Pulmonary artery endothelial cell (primary cell): ENCODE measurements around the gene SCLT1. TPM values are rescaled to one million over a fixed set of nuclear protein-coding genes. Genes with fewer than 3 reads are reported as not detected.
"Not testable (repeated sequence)": the region's sequence is repeated elsewhere in the genome, so short reads cannot be mapped to it uniquely, and the experiment has no call there.

ENCODE experiments used
- DNase-seq: peaks from one replicate; pipeline ENCODE4 v3.0.0-alpha.2; 2011; ENCODE audit warnings: low read depth, low spot score
- total RNA-seq: library from RNA; depleted of rRNA; stranded (reverse); fragments of >200 nt; gene quantifications from 2 replicates; pipeline ENCODE4 v1.2.3, GENCODE V29; 2014

SCLT1 gene
- total RNA-seq, result 12.0 and 16.2 TPM in 2 replicates

DNA sequence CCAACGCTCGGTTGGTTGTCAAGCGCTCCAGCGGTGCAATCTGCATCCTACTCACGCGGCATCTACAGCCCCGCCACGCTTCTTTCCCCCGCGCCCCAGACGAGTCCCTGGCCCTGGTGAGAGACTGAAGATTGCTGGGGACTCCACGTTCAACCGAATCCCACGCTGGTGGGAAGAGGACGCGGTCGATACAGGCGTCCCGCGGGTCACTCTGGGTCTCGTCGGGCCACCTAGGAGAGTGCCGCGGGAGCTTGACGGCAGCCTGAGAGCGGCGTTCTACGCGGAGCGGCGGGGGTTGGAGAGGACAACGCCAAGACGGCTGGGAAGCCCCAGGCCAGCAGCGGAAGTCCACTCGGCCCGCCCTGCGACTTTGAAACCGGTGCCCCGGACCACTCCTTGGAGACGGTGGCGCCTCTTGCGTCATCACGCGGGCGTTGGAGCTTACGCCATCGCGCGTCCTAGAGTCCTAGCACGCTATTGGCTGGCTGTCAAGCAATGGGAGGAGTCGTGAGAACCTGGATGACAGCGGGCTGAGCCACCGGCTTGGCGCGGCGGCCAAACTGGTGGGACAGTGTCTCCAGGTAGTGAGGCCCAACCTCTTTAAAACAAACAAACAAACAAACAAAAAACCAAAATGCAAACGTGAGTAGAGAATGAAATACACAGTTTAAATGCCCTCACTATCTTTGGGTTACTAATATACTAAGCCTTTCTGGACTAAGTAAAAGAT lies at the start of gene SCLT1:
SCLT1 (minus strand) TSS at position 349 of the 730 bp plus-strand sequence. CDS start 436 bp downstream, outside the sequence.
- peak; percentile 96 for DNase-seq

DNA sequence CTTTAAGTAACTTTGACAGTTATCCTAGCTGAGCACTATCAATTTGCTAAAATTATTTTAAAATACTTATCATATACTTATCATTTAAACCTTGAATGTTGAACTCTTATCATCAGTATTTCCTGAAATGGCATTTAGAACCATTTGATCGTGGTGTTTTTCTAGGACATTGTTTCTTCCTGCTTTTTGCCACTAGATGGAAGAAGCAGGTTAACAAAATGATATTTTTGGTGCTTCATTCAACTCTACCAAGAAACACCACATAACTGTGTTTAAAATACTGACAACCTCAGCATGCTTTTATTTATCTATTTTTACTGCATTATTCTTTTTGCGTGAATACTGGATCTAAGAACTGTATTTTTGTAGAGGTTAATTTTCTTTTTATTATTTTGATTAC lies 47.2 kb upstream of the SCLT1 start:
- no peak for DNase-seq

DNA sequence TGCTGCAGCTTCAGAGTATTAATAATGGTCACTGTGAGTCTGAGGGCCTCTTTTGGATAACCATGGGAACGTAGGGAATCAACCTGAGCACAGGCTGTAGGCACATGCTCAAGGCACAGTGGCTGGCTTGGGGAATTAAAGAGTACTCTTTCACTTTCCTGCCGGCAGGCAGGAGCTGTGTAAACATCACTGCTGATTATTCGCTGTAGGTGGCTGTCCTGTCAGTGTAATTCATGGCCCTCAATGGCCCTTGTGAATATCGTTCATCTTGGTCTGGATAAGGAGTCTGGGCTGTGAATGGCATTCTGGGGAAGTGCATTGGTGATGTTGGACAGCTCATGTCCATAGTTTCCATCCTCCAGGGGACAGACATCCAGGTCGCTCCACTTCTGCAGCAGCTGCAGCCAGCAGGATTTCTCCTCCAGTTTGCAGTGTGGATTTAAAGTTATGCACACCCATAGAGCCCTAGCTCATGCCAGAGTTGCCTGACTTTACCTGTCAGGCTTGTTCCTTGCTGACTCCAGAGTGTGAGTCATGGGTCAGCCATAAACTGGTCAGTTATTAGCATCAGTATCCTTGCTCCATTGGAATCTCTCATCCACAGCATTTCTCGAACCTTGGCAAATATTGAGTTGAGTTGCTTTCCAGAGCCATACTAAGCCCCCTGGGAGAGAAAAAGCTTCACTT lies 45.6 kb upstream of the SCLT1 start:
- no peak for DNase-seq

DNA sequence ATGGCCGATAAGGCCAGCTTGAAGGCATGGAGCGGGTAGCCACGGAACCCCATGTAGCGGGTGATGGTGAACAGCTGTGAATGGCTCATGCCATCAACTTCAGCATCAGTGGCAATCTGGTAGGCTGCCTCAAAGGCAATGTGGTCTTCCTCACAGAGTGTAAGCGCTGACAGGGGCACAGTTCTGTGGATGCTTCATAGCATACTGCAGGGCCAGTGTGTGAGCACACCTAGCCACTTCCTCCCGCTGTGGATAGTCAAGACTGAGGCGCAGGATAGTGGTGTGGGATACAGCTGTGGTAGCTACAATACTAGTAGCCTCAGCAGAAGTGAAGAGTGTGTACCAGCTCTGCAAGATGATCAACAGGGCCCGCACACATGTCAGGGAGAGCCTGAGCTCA lies 43.1 kb upstream of the SCLT1 start:
- no peak for DNase-seq

- DNase-seq, result no peak
Observed at GRCh38 chr4:129131343-129131742, 38.0 kb upstream of the SCLT1 start.

GRCh38 chr4:129129143-129129542 lies 35.8 kb upstream of the SCLT1 start:
- DNase-seq, result no peak

GRCh38 chr4:129126614-129127013 lies 33.3 kb upstream of the SCLT1 start:
- DNase-seq, result not testable (repeated sequence)

GRCh38 chr4:129117705-129118104 lies 24.4 kb upstream of the SCLT1 start:
- DNase-seq, result no peak

DNA sequence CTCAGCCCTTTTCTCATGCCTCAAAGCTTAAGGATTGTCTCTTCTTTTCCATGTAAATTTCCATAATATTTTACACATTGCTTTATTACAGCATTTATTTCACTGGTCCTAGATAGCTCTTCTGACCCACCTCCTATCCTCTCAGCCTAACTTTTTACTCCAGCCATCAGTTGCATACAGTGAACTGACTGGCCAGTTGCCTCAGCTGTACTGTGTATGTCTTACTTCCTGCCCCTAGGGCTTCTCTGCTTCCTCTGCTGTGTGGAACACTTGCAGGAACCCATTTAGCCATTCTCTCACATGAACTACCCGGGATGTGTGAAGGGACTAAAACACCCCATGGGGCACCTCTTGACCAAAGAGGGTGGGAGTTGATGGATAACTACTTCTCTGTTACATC lies 20.6 kb upstream of the SCLT1 start:
- no peak for DNase-seq

DNA sequence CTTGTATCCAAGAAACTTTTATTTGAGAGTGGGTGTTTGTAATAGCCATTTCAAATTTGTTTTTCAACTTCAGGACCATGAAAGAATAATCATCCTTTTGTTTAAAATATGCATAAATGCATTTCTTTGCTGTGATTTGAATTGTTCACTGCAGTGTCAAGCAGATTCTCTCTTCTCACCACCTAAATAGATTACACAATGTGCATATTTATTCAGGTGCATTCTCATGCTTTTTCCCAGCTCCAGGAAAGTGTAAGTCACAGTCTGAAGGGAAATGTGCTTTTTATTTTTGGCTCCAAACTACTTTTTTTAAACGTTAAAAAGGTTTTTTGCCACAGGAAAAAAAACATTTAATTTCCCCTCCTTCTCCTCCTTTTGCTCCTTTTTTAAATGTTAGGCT lies 20.1 kb upstream of the SCLT1 start:
- no peak for DNase-seq

- DNase-seq, result no peak
Observed at GRCh38 chr4:129111919-129112318, 18.6 kb upstream of the SCLT1 start.

DNA sequence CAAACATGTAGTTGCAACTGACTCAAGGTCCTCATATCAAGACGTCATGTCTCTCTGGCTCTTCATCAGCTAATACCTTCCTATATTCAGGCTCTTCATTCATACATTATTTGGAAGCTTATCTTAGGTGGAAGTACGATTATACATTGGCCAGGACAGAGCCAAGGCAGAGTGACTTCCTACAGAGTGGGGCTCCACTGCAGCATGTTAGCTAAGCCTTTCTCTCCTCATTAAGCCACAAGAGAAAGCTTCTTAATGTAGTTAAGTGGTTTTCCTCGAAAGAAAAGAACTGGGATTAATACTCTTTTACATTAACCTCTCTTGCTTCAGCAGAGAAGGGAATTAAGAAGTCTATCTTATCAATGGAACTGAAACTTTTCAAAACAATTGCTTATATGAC lies 17.6 kb upstream of the SCLT1 start:
- no peak for DNase-seq

- no peak for DNase-seq
Observed at GRCh38 chr4:129109965-129110824, 16.9 kb upstream of the SCLT1 start.

DNA sequence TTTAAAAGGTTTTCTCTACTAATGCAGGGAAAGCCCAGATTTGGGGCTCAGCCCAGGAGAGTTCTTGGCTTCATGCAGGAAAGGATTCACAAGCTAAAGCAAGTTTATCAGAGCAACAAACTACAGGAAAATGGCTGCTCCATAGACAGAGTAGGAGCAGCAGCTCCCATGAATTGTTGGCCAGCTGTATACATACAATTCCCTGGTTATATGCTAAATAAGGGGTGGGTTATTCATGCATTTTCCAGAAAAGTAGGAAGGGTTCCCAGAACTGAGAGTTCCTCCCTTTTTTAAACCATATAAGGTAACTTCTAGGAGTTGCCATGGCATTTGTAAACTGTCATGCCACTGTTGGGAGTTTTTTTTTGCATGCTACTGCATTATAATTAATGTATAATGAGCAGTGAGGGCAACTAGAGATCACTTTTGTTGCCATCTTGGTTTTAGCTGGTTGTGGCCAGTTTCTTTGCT lies 5.2 kb upstream of the SCLT1 start:
- no peak for DNase-seq

- DNase-seq, result peak; percentile 27
Observed at GRCh38 chr4:129095811-129096454, 2.6 kb upstream of the SCLT1 start, which contains the start of gene C4orf33. TSS of gene C4orf33 (plus strand) at chr4:129096152. CDS start at chr4:129102611, 6,459 bp downstream.

DNA sequence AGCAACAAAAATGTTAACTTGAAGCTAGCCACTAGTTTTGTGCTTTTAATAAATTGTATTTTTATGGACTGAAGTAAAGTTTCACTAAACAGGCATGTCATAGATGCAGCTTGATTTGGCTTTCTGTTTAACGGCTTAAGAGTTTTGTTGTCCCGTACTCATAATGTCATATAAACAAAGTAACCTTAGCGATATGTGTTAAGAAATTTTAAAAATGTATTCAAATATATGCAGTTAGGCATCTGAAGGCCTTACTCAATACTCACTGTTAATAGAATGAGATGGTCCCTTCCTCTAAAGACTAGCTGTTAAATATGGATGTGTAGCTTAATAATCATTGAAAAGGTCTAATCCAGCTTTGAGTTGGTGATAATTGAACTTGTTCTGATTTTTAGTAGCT lies 1.0 kb upstream of the SCLT1 start:
- DNase-seq, result no peak

- no peak for DNase-seq
Observed at GRCh38 chr4:129092631-129093190, 628 bp downstream of the SCLT1 start.

DNA sequence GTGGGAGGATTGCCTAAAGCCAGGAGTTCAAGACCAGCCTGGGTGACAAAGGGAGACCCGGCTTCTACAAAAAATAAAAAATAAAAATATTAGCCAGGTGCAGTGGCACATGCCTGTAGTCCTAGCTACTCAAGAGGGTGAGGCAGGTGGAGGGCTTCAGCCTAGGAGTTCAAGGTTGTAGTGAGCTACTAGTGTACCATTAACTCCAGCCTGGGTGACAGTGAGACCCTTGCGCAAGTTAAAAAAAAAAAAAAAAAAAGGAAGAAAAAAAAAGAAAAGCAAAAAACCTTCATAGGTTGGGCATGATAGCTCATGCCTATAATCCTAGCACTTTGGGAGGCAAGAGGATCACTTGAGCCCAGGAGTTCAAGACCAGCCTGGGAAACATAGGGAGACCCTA lies 5.8 kb downstream of the SCLT1 start:
- DNase-seq, result no peak

- no peak for DNase-seq
Observed at GRCh38 chr4:129085472-129085871, 7.9 kb downstream of the SCLT1 start.

GRCh38 chr4:129082302-129082701 lies 11.0 kb downstream of the SCLT1 start:
- DNase-seq, result no peak

- no peak for DNase-seq
Observed at GRCh38 chr4:129080129-129080528, 13.2 kb downstream of the SCLT1 start.
